Cortex of kidney (tissue), 1 donor: ENCODE results near the gene C6orf118.

Experiments
- DNase-seq: peaks from one replicate; lab custom pipeline; 2025; lab: John Stamatoyannopoulos, UW

C6orf118 gene

DNA sequence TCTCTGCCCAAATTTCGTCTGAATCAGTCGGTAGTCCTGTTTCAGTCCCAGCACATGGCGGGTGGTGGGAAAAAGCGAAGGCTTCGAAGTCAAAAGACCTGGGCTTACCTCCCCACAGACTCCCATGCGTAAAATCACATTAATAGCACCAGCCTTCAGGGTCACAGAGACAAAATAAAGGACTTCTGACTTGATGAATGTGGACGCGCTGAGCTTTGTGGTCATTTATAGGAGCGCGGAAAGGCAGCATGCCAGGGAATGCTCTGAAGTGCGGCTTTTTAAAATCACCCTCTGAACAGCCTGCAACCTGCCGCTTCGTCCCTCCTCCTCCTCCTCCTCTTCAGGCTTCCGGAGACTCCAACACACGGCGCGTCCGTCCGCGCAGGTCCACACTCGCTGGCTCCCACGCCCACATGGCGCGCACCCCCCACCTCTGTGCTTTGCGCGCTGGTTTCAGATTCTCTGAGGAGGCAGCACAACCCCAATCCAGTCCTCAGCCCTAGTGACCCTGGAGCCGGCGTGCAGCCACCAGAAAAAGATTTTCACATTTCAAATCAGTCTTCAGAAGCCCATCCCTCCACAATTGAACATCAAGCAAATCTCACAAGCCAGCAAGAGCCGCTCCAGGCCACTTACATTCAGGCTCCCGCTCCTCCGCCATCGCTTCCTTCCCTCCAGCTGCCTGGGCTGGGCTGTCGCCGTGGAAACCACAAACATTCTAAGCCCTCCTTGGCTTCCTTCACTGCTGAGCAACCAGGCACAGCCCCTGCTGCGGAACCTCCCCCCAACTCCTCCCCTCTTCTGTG, at the start of gene C6orf118:
C6orf118 (minus strand) TSS at position 680 of the 806 bp plus-strand sequence; CDS start at position 661, 19 bp downstream.
- DNase-seq: no peak

DNA sequence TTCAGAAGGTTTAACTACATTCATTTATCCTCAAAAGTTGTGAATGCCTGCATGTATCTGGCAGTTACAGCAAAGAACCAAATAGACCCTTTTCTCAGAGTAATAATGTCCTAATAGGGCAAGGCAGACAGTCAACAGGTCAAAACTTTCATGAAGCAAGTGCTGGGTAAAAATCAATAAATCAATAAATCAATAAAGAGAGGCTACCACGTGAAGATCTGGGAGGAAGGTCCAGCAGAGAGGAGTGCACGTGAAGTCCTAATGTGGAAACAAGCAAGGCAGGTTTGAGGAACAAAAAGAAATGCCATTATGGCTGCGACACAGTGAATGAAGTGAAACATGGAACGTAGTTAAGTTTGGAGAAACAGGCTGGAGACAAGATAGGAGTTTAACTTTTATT, 36.3 kb upstream of the C6orf118 start:
- no peak for DNase-seq

DNA sequence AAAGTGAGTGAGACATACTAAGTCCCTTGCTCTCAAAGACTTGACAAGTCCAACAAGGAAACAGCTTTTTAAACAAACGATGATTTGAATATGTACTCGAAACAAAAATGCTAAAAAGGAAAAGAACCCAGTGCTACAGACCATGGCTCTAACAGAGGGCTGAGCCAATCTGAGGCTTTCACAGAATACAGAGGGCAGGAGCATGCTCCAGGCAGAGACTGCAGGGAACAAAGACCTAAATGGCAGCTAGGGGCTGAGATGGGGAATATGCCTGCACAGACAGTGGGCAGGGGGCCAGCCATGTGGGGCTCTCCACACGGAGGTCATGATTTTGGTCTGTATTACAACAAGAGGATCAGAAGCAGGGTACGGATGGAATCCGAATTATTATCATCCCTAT, 31.1 kb upstream of the C6orf118 start:
- DNase-seq: no peak

DNA sequence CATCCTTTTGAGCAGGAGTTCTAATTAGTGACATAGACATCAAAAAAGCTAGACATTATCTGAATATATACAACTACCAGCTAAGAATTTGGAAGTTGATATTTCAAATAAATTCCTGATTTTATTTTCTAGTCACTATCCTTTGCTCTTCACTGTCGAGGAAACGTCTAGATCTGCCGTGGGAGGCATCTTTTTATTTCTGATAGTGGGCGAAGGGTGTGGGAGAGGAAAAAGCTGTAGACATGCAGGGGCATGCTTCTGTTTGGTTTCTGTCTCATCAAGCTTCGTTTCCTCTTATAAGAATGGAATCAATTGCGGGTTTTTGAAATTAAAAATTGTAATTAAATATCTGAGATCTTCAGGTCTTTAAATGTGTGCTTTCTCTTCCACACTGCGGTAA, 16.2 kb upstream of the C6orf118 start:
- no peak for DNase-seq

DNA sequence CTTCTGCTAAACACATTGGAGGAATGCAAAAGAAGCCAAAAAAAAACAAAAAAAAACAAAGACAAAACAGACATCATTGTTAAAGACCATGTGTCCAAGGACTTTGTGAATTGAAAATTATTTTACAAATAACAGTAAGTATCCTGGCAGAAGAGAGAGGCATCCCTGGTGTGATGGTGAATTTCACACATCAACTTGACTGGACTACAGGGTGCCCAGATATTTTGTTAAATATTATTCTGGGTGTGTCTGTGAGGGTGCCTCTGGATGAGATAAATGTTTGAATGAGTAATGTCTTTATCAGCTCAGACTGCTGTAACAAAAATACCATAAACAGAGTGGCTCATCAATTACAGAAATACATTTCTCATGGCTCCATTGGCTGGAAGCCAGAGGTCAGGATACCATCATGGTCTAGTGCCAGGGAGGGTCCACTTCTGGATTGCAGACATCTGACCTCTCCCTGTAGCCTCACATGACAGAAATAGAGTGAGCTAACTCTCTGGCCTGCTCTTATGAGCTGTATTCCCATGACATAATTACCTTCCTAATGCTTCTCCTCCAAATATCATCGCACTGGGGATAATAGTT, 12.2 kb upstream of the C6orf118 start:
- no peak for DNase-seq

DNA sequence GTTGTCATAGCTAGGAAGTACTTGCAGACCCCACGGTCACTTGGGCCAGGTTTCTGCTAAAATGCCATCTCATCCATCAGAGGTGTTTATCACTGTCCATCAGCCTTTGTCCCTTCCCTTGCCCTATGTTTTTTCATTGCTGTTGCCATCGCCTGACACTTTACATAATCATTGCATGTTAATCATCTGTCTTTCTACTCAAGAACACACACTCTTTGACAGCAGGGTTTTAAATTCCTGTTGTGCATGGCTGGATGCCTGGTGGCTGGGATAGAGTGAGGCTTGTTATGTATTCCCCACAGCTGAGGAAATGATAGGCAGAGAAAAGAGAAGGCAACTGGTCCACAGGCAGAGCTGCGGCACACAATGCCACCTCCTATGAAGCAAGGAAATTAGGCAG, 11.7 kb upstream of the C6orf118 start:
- DNase-seq: no peak

DNA sequence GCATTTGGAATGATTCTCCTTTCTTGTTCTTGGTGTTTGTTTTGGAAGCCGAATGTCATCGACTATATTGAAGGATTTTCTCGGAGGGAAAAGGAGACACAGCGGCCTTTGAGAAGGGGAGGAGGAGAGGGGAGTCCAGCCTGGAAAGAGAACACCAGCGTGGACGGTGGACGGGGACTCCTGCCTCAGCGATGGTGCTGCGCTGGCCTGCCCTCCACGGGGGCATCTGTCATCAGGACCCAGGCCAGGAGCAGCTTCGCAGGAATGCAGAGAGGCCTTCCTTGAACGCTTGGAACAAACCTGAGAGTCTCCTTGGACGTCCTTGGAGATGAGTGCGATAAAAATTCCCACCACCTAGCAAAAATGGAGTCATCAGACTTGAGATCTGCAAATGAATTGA, 8.3 kb upstream of the C6orf118 start:
- no peak for DNase-seq

DNA sequence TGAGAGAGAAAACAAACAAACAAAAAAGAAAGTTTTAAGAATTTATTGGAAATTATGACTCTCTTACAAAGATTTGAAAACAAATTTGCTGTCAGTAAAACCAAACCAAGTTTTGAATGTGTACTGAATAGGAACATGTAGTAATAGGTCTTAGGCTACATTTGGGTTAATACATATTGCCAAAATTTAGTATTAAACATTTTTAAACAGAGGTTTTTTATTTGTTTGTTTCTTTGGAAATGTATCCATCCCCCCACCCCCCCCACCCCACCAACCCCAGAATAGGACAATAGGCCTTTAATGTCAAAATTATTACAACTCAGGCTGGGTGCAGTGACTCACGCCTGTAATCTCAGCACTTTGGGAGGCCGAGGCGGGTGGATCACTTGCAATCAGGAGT, 2.5 kb downstream of the C6orf118 start:
- DNase-seq: no peak

DNA sequence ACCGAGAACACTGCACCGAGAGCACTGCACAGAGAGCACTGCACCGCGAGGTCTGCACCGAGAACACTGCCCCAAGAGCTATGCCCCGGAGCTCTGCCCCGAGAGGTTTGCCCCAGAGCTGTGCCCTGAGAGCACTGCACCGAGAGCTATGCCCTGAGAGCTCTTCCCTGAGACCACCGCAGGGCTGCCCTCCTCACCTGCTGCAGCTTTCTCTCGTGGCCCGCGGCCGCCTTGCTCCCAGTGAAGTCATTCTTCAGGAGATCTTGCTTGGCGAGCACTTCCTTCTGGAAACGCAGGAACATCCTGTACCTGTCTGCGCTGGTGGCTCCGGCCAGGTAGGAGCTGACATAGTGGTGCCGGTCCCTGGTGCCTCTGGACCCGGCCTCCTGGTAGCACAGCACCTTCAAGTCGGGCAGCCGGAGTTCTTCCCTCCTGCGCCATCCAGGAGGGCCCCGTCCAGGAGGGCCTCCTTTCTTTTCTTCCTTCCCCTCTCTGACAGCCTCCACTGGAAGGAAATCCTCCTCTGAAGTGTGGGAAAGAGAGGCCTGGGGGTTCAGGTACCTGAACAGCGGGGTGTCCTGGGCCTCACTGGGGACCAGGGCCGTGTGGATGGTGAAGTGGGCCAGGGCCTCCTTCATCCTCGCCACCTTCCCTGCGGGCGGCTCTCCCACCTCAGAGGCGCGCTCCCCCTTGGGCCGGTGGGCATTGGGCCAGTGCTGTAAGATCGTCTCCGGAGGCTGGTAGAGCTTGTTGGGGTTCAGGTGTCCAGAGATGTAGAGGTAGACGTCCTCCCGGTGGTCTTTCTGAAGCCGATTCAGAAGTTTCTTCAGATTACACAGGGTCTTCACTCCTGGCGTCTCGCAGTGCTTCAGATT, 7.8 kb downstream of the C6orf118 start:
- DNase-seq: no peak

DNA sequence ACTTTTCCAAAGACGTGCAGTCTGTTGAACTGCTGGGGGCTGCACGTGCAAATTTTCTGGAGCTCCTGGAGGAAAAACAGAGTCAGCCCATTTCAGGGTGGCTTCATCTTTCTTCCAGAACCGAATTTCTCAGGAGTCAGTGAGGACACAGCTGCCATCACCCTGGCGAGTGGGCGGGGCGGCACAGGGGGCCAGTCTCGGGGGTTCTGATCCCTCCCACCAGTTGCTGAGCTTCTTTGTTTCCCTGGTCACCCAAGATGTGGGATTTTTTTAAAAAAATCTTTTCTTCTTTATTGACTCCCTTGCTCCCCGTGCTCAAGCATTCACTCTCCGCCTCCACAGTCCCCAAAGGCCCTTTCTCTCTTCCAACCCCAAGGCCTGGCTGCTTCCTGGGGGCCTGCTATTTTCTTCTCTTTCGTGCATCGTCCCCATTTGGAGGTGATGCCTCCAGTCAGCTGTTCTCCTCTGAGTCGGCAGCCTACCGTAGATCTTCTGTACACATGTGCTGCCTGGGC, 8.9 kb downstream of the C6orf118 start:
- DNase-seq: no peak

DNA sequence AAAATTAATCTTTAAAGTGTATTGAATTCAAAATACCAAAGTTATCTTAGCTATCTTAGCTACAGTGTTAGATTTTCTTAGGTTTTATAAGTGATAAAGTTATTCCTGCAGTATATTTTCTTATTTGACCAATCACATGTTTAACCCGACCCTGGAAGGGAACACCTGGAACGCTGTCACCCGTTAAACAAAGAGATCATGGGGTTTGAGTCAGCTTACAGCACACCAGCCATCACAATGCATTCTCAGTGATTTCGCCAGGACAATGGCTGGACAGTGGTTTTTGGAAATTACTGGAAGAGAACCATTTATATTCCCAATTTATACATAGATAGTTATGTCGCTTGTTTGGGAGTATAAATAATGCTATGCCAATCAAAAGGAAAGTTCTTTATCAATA, 10.5 kb downstream of the C6orf118 start:
- no peak for DNase-seq

DNA sequence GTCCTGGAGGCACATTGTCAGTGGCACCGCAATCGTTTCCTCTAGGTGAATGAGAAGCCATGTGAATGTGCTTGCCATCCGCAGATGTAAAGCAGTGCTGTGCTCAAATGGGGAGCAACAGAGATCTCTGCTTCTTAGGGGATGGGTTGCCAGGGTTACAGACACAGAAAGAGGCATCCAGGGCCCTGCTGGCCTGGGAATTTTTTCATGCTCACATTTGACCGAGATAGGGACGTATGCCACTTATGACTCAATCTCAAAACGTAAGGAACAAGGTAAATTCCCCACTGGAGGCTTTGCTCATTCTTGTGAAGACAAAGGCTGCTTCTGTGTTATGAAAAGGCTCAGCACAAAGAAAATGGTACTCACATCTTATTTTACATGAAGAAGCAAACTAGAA, 11.0 kb downstream of the C6orf118 start:
- DNase-seq: no peak

DNA sequence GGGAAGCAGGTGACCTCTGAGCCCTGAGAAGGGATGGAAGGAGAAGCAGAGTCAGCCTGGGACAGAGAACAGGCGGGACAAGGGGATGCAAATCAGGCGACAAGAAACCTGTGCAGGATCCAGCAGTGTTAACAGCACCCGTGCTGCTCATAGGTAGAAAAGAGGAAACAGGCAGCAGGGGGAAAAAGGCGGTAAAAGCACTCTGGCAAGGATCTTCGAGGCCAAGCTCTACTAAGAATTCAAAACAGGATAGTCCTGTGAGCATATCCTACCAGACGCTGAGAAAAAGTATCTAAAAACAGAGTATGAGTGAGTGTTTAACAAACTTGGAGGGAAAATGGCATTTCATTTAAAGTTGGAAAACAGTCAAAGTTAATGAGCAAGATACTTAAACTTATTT, 16.7 kb downstream of the C6orf118 start:
- no peak for DNase-seq

DNA sequence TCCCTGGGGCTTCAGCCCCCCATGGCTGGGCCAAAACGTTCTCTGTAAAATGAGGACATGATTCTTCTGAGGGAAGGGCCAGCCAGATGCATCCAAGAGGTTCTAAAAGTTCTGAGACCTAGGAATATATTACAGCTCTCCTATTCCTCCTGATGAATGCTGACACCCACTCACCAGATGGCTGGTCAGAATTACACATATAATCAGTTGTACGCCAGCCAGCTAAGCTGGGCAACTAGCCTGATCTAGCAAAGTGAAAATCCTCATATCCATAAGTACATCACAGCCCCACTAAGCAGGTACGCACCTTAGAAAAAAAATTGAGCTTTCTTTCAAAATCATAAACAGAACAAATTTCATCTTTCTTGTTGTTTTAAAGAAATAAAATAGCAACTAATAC, 34.8 kb downstream of the C6orf118 start:
- no peak for DNase-seq

DNA sequence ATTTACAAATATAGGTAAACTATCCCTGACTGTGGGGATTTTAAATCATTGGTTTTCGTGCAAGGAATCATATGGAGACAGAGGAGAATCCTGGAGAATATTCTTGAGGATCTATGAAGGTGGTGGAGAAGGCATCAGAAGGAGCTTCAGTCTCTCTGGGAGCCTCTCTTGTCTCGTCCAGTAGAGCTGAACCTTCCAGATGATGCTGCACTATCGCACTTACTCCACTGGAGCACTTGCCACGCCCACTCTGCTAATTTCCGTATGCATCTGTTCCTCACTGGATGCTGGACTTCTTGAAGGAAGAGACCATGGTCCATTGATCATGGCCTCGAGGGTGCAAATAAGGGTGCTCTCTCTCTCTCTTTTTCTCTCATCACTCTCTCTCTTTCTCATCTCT, 36.8 kb downstream of the C6orf118 start:
- DNase-seq: no peak

DNA sequence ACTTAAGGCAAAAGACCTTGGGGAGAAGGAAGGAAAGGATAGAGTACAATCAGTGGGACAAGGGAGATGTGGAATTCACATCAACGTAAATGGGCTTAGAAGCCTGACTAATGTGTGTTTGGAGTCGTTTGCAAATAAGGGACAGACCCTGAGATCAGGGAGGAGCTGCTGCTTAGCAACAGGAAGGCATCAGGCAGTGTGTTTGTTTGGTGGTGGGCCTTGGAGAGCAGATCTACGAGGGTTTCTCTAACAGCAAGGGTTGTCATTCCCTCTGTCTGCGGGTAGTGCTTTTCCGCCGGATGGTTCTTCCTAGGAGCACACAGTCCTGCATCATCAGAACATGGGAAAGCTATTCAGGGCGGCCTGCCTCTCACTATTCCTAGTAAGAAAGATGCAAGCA, 40.4 kb downstream of the C6orf118 start:
- no peak for DNase-seq

DNA sequence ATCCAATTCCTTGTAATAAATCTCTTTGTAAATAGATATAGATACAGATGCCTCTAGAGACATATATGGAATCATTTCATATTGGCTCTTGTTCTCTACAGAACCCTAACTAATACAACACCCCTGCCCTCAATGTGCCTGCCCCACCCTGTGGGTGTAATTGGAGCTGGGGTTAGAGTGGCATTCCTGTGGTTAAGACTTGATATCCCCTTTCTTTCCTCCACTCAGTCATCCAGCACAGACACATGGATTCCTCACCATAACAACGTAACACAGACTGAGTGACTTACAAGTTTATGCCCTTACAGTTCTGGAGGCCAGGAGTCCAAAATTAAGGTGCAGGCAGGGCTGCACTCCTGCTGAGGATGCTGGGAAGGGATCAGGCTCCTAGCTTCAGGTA, 42.8 kb downstream of the C6orf118 start:
- no peak for DNase-seq

DNA sequence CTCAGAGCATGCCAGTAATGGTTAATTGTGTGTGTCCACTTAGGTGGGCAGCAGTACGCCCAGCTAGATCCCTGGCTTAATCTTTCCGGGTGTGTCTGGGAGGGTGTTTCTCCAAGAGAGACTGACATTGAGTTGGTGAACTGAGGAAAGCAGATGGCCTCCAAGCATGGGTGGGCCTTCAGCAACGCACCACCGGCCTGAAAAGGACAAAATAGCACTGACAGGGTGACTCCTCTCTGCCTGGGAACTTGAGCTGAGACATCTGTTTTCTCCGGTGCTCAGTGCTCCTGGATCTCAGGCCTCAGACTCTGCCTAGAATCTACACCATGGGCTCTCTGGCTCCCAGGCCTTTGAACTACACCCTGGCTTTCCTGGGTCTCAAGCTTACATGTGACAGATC, 43.2 kb downstream of the C6orf118 start:
- no peak for DNase-seq

DNA sequence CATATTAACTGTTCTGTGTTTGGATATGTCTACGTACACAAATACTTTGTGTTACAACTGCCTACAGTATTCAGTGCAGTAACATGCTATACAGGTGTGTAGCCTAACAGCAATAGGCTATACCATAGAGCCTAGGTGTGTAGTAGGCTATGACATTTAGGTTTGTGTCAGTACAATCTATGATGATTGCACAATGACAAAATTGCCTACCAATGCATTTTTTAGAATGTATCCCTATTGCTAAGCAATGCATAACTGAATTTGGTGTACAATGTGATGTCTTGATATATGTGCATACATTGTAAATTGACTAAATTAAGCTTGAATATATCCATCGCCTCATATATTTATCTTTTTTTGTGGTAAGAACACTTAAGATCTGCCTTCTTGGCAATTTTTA, 48.9 kb downstream of the C6orf118 start:
- DNase-seq: no peak

DNA sequence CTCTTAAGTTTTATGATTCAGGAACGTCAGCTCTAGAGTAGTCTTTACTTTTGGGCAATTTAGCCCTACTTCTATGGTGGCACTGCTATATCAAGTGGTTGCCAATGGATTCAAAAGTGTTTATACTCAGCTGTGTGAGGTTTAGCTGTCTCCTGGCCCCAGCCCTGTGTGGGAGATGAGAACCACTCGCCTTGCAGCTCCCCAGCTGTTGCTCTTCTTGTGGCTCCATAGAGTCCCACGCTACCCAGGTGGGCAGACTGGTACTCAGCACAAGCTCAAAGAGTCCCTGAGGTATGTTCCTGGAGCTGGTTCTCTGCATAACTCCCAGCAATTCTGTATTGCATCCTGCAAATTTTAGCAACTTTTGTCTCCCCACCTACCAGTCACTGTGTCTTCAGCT, 59.6 kb downstream of the C6orf118 start:
- DNase-seq: no peak

DNA sequence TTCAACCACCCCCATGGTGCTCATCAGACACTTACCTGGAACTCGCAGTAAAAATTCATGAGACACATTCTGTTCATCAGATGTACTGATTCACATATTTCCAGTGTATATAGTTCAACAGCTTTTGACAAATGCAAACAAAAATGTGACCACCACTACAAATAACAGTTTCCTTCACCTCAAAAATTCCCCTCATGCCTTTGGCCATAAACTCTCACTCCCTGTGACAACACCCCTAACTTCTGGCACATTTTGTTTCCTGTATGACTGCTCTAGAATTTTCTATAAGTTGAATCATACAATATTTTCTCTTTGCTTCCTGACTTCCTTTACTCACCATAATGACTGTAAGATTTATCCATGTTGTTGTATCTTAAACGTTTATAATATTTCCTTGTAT, 63.7 kb downstream of the C6orf118 start:
- DNase-seq: no peak

DNA sequence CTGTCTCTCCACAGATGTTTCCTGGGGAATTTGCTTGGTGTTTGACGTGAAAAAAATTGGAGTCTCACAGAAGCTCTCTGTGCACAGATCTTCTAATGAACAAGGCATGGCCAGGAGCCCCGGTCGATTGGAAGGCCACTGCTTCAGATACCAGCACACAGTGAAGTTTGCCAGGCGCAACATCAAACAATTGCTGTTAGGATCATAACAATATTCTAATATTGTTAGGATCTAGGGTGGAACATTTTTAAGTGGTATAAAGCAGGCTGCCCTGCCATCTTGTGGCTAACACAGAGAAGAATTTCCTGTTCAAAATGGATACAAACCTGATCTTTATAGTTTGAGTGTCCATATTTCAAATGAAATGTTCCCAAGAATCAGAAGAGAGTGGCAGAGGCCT, 64.1 kb downstream of the C6orf118 start:
- no peak for DNase-seq
